ENCODE results near the gene GET4. TPM values are rescaled to one million over a fixed set of nuclear protein-coding genes. Genes with fewer than 3 reads are reported as not detected.

The GET4 gene
- polyA plus RNA-seq, 1 of the 3 experiments (the other 2 are of a cell fraction): 63.1 TPM

DNA sequence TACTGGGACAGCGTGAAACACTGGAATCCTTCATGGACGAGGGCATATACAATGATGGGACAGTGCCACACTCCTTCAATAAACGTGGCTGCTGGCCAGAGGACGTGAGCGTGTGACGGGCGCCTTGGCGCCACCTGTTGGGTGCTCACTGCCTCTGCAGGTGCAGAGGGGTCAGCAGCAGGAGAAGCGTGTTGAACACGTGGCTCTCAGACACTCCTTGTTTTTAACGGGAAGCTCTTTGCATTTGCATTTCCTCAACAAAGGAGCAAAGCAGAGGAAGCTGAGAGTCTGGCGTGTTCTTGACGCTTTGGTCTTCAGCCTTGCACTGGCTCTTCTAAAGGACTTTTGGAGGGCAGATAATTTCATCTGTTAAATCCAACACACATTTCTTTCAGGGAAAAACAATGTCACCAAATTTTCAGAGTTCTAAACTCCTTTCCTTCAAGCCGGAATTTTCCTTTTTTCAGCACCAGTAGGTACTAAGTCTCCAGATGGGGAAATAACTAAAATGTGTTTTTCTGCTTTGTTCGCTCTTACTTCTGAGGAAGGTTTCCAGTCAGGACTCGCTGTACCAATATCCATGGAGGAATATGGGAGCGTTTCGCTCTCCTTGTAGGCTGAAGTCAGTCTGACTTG is 2.9 kb upstream of the GET4 start:
- POLR2A ChIA-PET: interaction anchor here (0.6 to 1.6 kb wide), 2 partner anchors 11 to 208 kb away, joined by 3 read pairs; no protein-coding TSS in a partner anchor
- peaks cover 36 to 52% of the 10 kb centered on the region in 2 experiments for H3K36me3 ChIP-seq (replicated peaks in 1 of 2; ENCODE audit: control insufficient read depth in 1 of 2, insufficient read depth in 2 of 2, low read length in 1 of 2)
- WGBS (ENCODE audit: low lambda C conversion rate): 39% methylated on average over 18 of the region's 18 CpGs
- H3K79me2 ChIP-seq (ENCODE audit: insufficient read depth): peaks cover 16% of the 10 kb centered on the region
- peaks cover 46% of the 10 kb centered on the region for H3F3A ChIP-seq (replicated peaks; ENCODE audit: insufficient read depth)
- H3K4me1 ChIP-seq (ENCODE audit: control insufficient read depth in 1 of 2, insufficient read depth in 2 of 2, low read depth in 1 of 2, low read length in 1 of 2): peaks cover 5 to 22% of the 10 kb centered on the region in 2 experiments; a peak in 2 of 4 replicates
- H2AFZ ChIP-seq (ENCODE audit: low read depth): no peak overlapping the region
- H3K9me2 ChIP-seq: no peaks in the 10 kb centered on the region
- peak; percentile 93 for DNase-seq
- H3K27me3 ChIP-seq (ENCODE audit: insufficient read depth): no peaks in the 10 kb centered on the region
- CTCF ChIA-PET: interaction anchor here (0.6 to 6.4 kb wide), 42 partner anchors 9 to 552 kb away, joined by 3 to 123 read pairs (median 6); partner anchors contain the start of genes CYP2W1 and SUN1
- no peaks in the 10 kb centered on the region for H3K9me3 ChIP-seq
- 0 out of 2 replicates have a peak overlapping the region, but pooled peaks have one; percentile 4 for H3K9ac ChIP-seq
- H4K20me1 ChIP-seq (ENCODE audit: insufficient read depth): peaks cover 7% of the 10 kb centered on the region
- H3K27ac ChIP-seq (ENCODE audit: low read depth in 2 of 2, low read length in 1 of 2): peak overlapping the region; percentile 27 to 58
- H3K4me3 ChIP-seq (ENCODE audit: low read depth in 2 of 2, low read length in 1 of 2): no peak overlapping the region
- H3K4me2 ChIP-seq: no peak overlapping the region
- TF ChIP-seq MEF2A (IDR thresholded peaks at IDR 0.05; ENCODE audit: borderline replicate concordance, low read depth): no peak
- TF ChIP-seq USF2 (IDR thresholded peaks at IDR 0.05; ENCODE audit: borderline replicate concordance, low read depth, low read length): peak; percentile 32; the same call in 1 of the 2 replicates
- TF ChIP-seq EP300 (IDR thresholded peaks at IDR 0.05; ENCODE audit: borderline replicate concordance in 1 of 2, low read depth in 1 of 2, low read length in 1 of 2): peak in 1 of 2 experiments; percentile 7; a peak in 1 of 4 replicates
- TF ChIP-seq, protein P1, sequence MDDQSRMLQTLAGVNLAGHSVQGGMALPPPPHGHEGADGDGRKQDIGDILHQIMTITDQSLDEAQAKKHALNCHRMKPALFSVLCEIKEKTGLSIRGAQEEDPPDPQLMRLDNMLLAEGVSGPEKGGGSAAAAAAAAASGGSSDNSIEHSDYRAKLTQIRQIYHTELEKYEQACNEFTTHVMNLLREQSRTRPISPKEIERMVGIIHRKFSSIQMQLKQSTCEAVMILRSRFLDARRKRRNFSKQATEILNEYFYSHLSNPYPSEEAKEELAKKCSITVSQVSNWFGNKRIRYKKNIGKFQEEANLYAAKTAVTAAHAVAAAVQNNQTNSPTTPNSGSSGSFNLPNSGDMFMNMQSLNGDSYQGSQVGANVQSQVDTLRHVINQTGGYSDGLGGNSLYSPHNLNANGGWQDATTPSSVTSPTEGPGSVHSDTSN (IDR thresholded peaks at IDR 0.05): no peak
- no peak for TF ChIP-seq ELF1 (IDR thresholded peaks at IDR 0.05)
- TF ChIP-seq RCOR1 (IDR thresholded peaks at IDR 0.05; ENCODE audit: low read length): peak; percentile 77
- TF ChIP-seq SMC3 (IDR thresholded peaks at IDR 0.05; ENCODE audit: low read depth, low read length): peak; percentile 98
- TF ChIP-seq GATA2 (CRISPR knock-in tag; IDR thresholded peaks at IDR 0.05): no peak
- TF ChIP-seq, protein P2, sequence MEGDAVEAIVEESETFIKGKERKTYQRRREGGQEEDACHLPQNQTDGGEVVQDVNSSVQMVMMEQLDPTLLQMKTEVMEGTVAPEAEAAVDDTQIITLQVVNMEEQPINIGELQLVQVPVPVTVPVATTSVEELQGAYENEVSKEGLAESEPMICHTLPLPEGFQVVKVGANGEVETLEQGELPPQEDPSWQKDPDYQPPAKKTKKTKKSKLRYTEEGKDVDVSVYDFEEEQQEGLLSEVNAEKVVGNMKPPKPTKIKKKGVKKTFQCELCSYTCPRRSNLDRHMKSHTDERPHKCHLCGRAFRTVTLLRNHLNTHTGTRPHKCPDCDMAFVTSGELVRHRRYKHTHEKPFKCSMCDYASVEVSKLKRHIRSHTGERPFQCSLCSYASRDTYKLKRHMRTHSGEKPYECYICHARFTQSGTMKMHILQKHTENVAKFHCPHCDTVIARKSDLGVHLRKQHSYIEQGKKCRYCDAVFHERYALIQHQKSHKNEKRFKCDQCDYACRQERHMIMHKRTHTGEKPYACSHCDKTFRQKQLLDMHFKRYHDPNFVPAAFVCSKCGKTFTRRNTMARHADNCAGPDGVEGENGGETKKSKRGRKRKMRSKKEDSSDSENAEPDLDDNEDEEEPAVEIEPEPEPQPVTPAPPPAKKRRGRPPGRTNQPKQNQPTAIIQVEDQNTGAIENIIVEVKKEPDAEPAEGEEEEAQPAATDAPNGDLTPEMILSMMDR (IDR thresholded peaks at IDR 0.05): peak; percentile 99
- TF ChIP-seq ZBTB33 (IDR thresholded peaks at IDR 0.05; ENCODE audit: borderline replicate concordance, low read depth): no peak
- TF ChIP-seq RAD21 (IDR thresholded peaks at IDR 0.05; ENCODE audit: low read length): peak; percentile 95
- TF ChIP-seq POLR2AphosphoS5 (IDR thresholded peaks at IDR 0.05; ENCODE audit: low read depth, low read length): no peak
- no peak for TF ChIP-seq EZH2phosphoT487 (IDR thresholded peaks at IDR 0.05; ENCODE audit: borderline replicate concordance, low read depth)
- no peak for TF ChIP-seq JUND (IDR thresholded peaks at IDR 0.05)
- TF ChIP-seq NFIC (IDR thresholded peaks at IDR 0.05; ENCODE audit: borderline replicate concordance): peak; percentile 83
- TF ChIP-seq FOXJ3 (CRISPR knock-in tag; IDR thresholded peaks at IDR 0.05): 0 out of 2 replicates have a peak, but pooled peaks have one; percentile 29
- TF ChIP-seq TEAD4 (IDR thresholded peaks at IDR 0.05; ENCODE audit: borderline replicate concordance, insufficient read depth): no peak
- TF ChIP-seq TCF12 (IDR thresholded peaks at IDR 0.05): peak; percentile 33; the same call in 1 of the 2 replicates
- peak; percentile 100 for TF ChIP-seq MXI1 (IDR thresholded peaks at IDR 0.05; ENCODE audit: low read depth, low read length)
- peak; percentile 99 for TF ChIP-seq MAX (IDR thresholded peaks at IDR 0.05; ENCODE audit: low read depth)
- TF ChIP-seq, protein P3, sequence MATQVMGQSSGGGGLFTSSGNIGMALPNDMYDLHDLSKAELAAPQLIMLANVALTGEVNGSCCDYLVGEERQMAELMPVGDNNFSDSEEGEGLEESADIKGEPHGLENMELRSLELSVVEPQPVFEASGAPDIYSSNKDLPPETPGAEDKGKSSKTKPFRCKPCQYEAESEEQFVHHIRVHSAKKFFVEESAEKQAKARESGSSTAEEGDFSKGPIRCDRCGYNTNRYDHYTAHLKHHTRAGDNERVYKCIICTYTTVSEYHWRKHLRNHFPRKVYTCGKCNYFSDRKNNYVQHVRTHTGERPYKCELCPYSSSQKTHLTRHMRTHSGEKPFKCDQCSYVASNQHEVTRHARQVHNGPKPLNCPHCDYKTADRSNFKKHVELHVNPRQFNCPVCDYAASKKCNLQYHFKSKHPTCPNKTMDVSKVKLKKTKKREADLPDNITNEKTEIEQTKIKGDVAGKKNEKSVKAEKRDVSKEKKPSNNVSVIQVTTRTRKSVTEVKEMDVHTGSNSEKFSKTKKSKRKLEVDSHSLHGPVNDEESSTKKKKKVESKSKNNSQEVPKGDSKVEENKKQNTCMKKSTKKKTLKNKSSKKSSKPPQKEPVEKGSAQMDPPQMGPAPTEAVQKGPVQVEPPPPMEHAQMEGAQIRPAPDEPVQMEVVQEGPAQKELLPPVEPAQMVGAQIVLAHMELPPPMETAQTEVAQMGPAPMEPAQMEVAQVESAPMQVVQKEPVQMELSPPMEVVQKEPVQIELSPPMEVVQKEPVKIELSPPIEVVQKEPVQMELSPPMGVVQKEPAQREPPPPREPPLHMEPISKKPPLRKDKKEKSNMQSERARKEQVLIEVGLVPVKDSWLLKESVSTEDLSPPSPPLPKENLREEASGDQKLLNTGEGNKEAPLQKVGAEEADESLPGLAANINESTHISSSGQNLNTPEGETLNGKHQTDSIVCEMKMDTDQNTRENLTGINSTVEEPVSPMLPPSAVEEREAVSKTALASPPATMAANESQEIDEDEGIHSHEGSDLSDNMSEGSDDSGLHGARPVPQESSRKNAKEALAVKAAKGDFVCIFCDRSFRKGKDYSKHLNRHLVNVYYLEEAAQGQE (IDR thresholded peaks at IDR 0.05; ENCODE audit: low read depth, low read length): 0 out of 2 replicates have a peak, but pooled peaks have one; percentile 26
